Measurements from ENCODE around the gene MBD3.
"Not testable (repeated sequence)": the region's sequence is repeated elsewhere in the genome, so short reads cannot be mapped to it uniquely, and the experiment has no call there.

MBD3 gene

GRCh38 chr19:1533510-1534150 lies 59.0 kb downstream of the MBD3 start:
- DNase-seq = no peak

- DNase-seq = no peak
Observed at GRCh38 chr19:1532003-1532402, 60.7 kb downstream of the MBD3 start.

- DNase-seq = no peak
Observed at GRCh38 chr19:1531587-1531986, 61.1 kb downstream of the MBD3 start.

- DNase-seq = not testable (repeated sequence)
Observed at GRCh38 chr19:1530856-1531255, 61.8 kb downstream of the MBD3 start.

- no peak for DNase-seq
Observed at GRCh38 chr19:1529430-1529816, 63.2 kb downstream of the MBD3 start.

GRCh38 chr19:1528596-1529429 lies 63.9 kb downstream of the MBD3 start:
- no peak for DNase-seq

- DNase-seq = no peak
Observed at GRCh38 chr19:1527650-1528309, 64.9 kb downstream of the MBD3 start.

GRCh38 chr19:1526979-1527649 lies 65.6 kb downstream of the MBD3 start:
- DNase-seq = no peak

GRCh38 chr19:1526066-1526778 lies 66.4 kb downstream of the MBD3 start:
- no peak for DNase-seq

- no peak for DNase-seq
Observed at GRCh38 chr19:1525343-1525742, 67.3 kb downstream of the MBD3 start.

- DNase-seq = no peak
Observed at GRCh38 chr19:1524972-1525325, 67.7 kb downstream of the MBD3 start.

GRCh38 chr19:1524287-1524971 lies 68.2 kb downstream of the MBD3 start:
- no peak for DNase-seq
